Suprapubic skin (tissue), 4 donors: Measurements from ENCODE around the gene RAD51AP2. TPM values are rescaled to one million over a fixed set of nuclear protein-coding genes. Genes with fewer than 3 reads are reported as not detected.

Experiments used
- DNase-seq, 2 donors: peaks; one replicate each; pipeline ENCODE4 v3.0.0-alpha.2; 2019; ENCODE audit warnings: low spot score in 2 of 2
- H3K27ac ChIP-seq: fragments of 200-600 bp; sonication (generic); one replicate; pipeline ENCODE4 v1.5.1; 2019
- H3K27me3 ChIP-seq: fragments of 200-600 bp; sonication (generic); one replicate; pipeline ENCODE4 v1.5.1; 2019
- H3K36me3 ChIP-seq: fragments of 200-600 bp; sonication (generic); one replicate; pipeline ENCODE4 v1.5.1; 2019
- H3K4me1 ChIP-seq: fragments of 200-600 bp; sonication (generic); one replicate; pipeline ENCODE4 v1.5.1; 2019
- H3K4me3 ChIP-seq: fragments of 200-600 bp; sonication (generic); one replicate; pipeline ENCODE4 v1.5.1; 2019; ENCODE audit warnings: mild to moderate bottlenecking
- H3K9me3 ChIP-seq: fragments of 200-600 bp; sonication (generic); one replicate; pipeline ENCODE4 v1.5.1; 2019
- EP300 ChIP-seq: sonication (generic); formaldehyde crosslinking; IDR thresholded peaks from one replicate; pipeline ENCODE4 v1.6.1; 2017; ENCODE audit warnings: antibody characterized with exemption
- POLR2A ChIP-seq, 2 donors: fragments of 450-650 bp; IDR thresholded peaks; one replicate each; pipeline ENCODE4 v1.6.1; 2017; ENCODE audit warnings: antibody characterized with exemption in 2 of 2, mild to moderate bottlenecking in 2 of 2, moderate library complexity in 2 of 2
- POLR2AphosphoS5 ChIP-seq, 3 donors: sonication (generic); formaldehyde crosslinking; IDR thresholded peaks; one replicate each; pipeline ENCODE4 v1.6.1; 2017; ENCODE audit warnings: antibody characterized with exemption in 3 of 3
- WGBS: methylation state at CpG from one replicate; pipeline ENCODE4 v1.1.5; 2018; 5-methylcytosine and 5-hydroxymethylcytosine counted together
- total RNA-seq, 4 donors: library from RNA; depleted of rRNA; stranded (reverse); fragments of >200 nt; gene quantifications; one replicate each; pipeline ENCODE4 v1.1.0, GENCODE V29; 2016
- TF ChIP-seq, protein P1 (sequence below), 2 donors: fragments of 200-600 bp in 1 of 2; fragments of 450-650 bp in 1 of 2; sonication (generic) in 1 of 2; IDR thresholded peaks; one replicate each; pipeline ENCODE4 v1.5.1; 2016 to 2019; ENCODE audit warnings: antibody characterized with exemption in 2 of 2, mild to moderate bottlenecking in 1 of 2, moderate library complexity in 1 of 2

The RAD51AP2 gene
- total RNA-seq, 4 donors from 2014 or later, result 0.11 to 0.89 (median 0.18) TPM; not detected in 1

DNA sequence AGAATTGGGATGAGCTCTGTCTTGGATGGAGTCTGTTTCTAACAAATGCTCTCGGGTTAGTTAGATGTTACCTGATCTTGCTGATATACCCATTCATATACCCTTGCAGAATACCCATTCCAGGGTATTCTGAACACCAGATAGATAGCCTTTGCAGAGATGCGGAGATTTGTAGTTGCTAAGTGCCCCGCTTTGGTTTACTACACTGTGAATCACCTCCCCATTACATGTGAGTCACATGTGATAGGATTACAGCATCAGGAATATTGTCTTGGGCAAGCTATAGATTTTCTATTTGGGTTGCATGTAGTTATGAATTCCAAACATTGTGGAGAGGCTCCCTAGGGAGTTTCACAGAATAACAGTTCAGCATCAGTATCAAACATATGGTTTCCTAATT is 26.0 kb upstream of the RAD51AP2 start:
- Histone ChIP-seq H3K36me3 (no peaks in the 10 kb centered on the region), H3K27ac (no peak overlapping the region), H3K4me3 (no peak overlapping the region), H3K4me1 (peaks cover 28% of the 10 kb centered on the region), H3K9me3 (no peaks in the 10 kb centered on the region), H3K27me3 (peaks cover 19% of the 10 kb centered on the region)
- no peak for TF ChIP-seq EP300
- DNase-seq, result no peak
- 76% methylated on average over 3 of the region's 3 CpGs for WGBS

DNA sequence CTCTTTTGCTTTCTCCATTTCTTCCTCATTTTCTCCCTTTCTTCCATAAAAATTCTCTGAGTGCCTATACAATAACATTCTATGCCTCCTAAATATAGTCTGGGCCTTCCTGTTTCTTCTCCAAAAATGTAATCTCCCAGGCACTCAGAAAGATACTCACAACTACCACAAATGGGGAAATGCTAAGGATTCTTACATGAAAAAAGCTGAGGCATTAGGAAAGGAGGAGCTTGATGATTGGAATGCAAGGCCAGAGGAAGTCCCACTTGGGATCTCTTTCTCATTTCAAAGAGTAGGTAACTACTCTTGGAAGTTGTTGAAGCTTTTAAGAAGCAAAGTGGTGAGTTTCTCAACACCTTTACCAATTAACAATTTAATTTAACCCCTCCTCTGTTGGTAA is 25.6 kb upstream of the RAD51AP2 start:
- H3K27ac ChIP-seq, result peak overlapping the region; percentile 20
- H3K4me1 ChIP-seq, result peaks cover 31% of the 10 kb centered on the region
- no peaks in the 10 kb centered on the region for H3K9me3 ChIP-seq
- no peak for DNase-seq
- H3K4me3 ChIP-seq, result no peak overlapping the region
- no peaks in the 10 kb centered on the region for H3K36me3 ChIP-seq
- peaks cover 20% of the 10 kb centered on the region for H3K27me3 ChIP-seq
- TF ChIP-seq EP300, result no peak
- TF ChIP-seq, protein P1, sequence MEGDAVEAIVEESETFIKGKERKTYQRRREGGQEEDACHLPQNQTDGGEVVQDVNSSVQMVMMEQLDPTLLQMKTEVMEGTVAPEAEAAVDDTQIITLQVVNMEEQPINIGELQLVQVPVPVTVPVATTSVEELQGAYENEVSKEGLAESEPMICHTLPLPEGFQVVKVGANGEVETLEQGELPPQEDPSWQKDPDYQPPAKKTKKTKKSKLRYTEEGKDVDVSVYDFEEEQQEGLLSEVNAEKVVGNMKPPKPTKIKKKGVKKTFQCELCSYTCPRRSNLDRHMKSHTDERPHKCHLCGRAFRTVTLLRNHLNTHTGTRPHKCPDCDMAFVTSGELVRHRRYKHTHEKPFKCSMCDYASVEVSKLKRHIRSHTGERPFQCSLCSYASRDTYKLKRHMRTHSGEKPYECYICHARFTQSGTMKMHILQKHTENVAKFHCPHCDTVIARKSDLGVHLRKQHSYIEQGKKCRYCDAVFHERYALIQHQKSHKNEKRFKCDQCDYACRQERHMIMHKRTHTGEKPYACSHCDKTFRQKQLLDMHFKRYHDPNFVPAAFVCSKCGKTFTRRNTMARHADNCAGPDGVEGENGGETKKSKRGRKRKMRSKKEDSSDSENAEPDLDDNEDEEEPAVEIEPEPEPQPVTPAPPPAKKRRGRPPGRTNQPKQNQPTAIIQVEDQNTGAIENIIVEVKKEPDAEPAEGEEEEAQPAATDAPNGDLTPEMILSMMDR (IDR thresholded peaks at IDR 0.05), result no peak

- TF ChIP-seq, protein P1 (IDR thresholded peaks at IDR 0.05), result no peak
- TF ChIP-seq EP300 (no peak), POLR2AphosphoS5 (IDR thresholded peaks at IDR 0.05) (no peak), POLR2A (IDR thresholded peaks at IDR 0.05) (no peak)
- H3K36me3 ChIP-seq, result no peaks in the 10 kb centered on the region
- H3K27ac ChIP-seq, result no peak overlapping the region
- peaks cover 33% of the 10 kb centered on the region for H3K4me1 ChIP-seq
- 51% methylated on average over 6 of the region's 6 CpGs for WGBS
- no peak overlapping the region for H3K4me3 ChIP-seq
- DNase-seq, result no peak
- peaks cover 23% of the 10 kb centered on the region for H3K27me3 ChIP-seq
- H3K9me3 ChIP-seq, result no peaks in the 10 kb centered on the region
These were observed 25.0 kb upstream of the RAD51AP2 start for GRCh38 chr2:17543131-17543660.

GRCh38 chr2:17542471-17542870 is 24.2 kb upstream of the RAD51AP2 start:
- no peak overlapping the region for H3K27ac ChIP-seq

GRCh38 chr2:17541531-17541950 is 23.3 kb upstream of the RAD51AP2 start:
- DNase-seq, result no peak
- no peaks in the 10 kb centered on the region for H3K36me3 ChIP-seq
- 4% methylated on average over 12 of the region's 12 CpGs for WGBS
- H3K4me3 ChIP-seq, result peak overlapping the region; percentile 65
- H3K9me3 ChIP-seq, result no peaks in the 10 kb centered on the region
- peaks cover 26% of the 10 kb centered on the region for H3K27me3 ChIP-seq
- H3K4me1 ChIP-seq, result peaks cover 33% of the 10 kb centered on the region
- H3K27ac ChIP-seq, result peak overlapping the region; percentile 86
- TF ChIP-seq EP300 (no peak), POLR2A (IDR thresholded peaks at IDR 0.05) (no peak), POLR2AphosphoS5 (IDR thresholded peaks at IDR 0.05) (no peak)
- TF ChIP-seq, protein P1 (IDR thresholded peaks at IDR 0.05), result no peak

More at GRCh38 chr2:17542471-17542870, 24.2 kb upstream of the RAD51AP2 start:
- DNase-seq, result no peak
- peaks cover 33% of the 10 kb centered on the region for H3K4me1 ChIP-seq
- H3K9me3 ChIP-seq, result no peaks in the 10 kb centered on the region
- no peaks in the 10 kb centered on the region for H3K36me3 ChIP-seq
- TF ChIP-seq POLR2A (IDR thresholded peaks at IDR 0.05) (no peak), EP300 (no peak), POLR2AphosphoS5 (IDR thresholded peaks at IDR 0.05) (no peak)
- TF ChIP-seq, protein P1 (IDR thresholded peaks at IDR 0.05), result no peak
- H3K27me3 ChIP-seq, result peaks cover 26% of the 10 kb centered on the region
- WGBS, result 69% methylated on average over 2 of the region's 2 CpGs
- no peak overlapping the region for H3K4me3 ChIP-seq
